Measurements from ENCODE around the gene SLC13A4.

GRCh38 chr7:135647755-135648154 lies 80.2 kb downstream of the SLC13A4 start:
- TF ChIP-seq EZH2phosphoT487 (IDR thresholded peaks at IDR 0.05; ENCODE audit: borderline replicate concordance, low read depth, low read length) (no peak), CTCF (conservative IDR thresholded peaks at IDR 0.05; ENCODE audit: low read length) (no peak)

Measured in OCI-LY7 (cell line).